ENCODE results near the gene ARMH3.

GRCh38 chr10:101839416-101840063, 216.4 kb downstream of the ARMH3 start:
- no peak for TF ChIP-seq CTCF (IDR thresholded peaks at IDR 0.05)
- TF ChIP-seq POLR2A (IDR thresholded peaks at IDR 0.05): no peak

Measured in stomach (tissue), 4 donors.